ENCODE results near the gene RASD2.

The RASD2 gene

DNA sequence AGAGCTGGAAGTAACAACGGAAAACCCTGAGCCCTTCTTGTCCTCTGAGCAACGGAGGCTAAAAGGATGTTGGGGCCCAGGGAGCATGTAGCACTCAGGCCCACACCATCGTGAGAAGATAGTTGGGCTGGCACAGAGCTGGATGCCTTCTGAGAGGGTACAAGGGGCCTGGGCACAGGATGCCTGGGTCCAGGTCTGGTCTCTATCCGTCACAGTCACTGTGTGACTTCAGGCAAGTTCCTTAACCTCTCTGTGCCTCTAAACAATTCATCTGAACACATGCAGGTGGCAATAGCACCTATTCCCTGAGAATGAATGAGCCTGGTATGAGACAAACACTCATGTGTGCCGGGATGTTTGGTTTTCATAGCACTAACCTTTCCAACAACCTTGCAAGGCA is 47.3 kb downstream of the RASD2 start:
- no peak for FAIRE-seq

GRCh38 chr22:35589071-35589755 is 48.6 kb downstream of the RASD2 start:
- no peak for FAIRE-seq

GRCh38 chr22:35589756-35590093 is 49.1 kb downstream of the RASD2 start:
- FAIRE-seq = no peak

DNA sequence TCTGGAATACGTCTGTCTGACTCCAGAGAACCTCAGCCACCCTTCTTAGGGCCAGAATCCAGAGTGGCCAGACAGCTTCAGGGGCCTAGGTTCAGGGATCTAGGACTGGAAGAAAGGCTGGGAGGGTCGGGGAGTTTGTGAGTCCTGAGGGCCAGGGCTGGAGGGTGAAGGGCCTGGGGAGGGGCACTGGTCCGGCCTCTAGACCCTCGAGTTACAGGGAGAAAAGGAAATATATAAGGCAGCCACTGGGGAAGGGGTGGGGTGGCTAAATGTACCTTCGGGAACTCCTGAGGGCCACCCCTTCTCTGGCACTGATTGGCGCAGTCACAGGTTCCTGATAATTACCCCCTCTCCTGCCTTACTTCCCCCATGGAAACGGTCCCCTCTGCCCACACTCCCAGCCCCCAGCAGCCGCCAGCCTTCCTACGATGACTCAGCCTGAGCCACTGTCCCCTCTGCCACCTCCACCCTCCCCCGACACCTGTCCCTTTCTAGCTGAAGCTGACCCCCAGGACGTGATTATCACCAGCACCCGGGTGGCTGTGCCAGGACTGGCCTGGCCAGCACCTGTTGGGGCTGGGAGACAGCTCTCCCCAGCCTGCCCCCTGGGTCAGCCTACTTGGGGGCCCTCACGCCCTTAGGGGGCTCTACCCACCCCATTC is 50.1 kb downstream of the RASD2 start:
- FAIRE-seq = no peak

DNA sequence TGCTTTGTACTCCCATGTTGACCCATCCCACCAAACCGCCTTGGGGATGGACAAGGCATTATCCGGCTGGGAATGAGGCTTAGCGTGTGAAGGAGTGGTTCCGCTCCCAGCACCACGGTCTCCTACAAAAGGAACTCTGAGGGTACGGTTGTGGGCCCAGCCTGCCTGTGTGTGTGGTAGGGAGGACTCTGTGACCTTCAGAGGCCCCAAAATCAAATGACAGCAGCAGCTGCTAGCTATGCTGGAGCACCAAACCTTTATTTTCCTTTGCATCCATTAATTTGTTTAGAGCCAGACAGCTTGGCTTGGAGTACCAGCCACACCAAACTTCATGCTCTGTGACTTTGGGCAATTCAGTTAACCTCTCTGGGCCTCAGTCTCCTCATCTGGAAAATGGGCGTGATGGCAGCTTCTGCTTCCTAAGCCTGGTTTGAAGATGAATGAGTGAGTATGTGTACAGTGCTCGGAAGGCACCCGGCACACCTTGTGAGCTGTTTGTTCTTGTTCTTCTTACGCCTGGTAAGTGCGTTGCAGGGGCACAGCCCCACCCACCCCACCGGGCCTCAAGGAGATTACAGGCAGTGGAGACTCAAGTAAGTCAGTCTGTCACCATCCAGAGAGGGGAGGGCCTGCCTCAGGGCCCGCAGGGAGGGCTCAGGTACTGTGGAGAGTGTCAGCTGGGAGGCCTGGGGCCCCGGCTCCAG is 51.2 kb downstream of the RASD2 start:
- FAIRE-seq = no peak

GRCh38 chr22:35592418-35592967 is 51.9 kb downstream of the RASD2 start:
- no peak for FAIRE-seq

DNA sequence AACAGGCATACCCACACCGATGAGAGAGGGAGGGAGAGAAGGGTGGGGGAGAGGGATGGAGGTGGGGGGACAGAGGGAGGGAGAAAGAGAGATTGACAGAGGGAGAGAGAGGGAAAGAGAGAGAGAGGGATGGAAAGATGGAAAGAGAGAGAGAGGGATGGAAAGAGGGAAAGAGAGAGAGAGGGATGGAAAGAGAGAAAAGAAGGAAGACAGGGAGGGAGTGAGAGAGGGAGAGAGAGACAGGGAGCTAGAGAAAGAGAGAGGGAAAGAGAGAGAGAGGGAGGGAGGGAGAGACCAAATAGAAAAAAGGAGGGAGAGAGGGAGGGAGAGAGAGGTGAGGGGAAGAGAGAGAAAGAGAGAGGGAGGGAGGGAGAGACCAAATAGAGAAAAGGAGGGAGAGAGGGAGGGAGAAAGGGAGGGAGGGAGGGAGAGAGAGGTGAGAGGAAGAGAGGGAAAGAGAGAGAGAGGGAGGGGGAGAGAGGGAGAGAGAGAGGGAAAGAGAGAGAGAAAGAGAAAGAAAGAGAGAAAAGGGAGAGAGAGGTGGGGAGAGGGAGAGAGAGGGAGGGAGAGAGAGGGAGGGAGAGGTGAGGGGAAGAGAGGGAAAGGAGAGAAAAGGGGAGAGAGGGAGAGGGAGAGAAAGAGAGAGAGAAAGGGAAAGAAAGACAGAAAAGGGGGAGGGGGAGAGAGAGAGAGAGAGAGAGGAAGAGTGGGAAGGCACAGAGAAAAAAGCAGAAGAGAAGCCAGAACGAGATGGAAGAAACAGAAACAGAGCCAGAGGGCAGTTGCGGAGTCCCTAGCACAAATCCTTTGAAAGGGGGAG is 52.6 kb downstream of the RASD2 start:
- FAIRE-seq = no peak

DNA sequence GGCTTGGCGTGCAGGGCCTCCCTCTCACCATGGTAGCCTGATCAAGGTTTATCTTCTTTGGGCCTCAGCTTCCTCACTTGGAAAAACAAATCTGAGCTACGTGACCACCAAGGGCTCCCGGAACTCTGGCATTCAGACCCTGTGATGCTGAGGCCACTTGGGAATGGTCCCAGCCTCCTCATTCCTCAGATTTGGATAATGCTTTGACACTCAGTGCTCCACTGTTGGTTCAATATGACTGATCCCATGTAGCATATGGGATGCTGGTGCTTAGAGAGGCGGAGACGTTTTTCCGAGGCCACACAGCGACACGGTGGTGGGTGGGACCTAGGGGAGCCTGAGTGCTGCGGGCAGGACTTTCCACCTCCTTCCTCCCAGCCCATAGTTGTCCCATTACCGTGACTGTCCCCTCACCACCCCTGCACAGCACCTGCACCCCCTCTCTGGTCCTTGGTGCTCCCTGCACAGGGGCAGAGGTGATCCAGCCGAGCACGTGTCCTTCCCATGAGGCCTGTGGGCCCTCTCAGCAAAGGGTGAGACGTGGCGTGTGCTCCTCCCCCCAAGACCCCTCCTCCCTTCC is 53.4 kb downstream of the RASD2 start:
- FAIRE-seq = no peak

DNA sequence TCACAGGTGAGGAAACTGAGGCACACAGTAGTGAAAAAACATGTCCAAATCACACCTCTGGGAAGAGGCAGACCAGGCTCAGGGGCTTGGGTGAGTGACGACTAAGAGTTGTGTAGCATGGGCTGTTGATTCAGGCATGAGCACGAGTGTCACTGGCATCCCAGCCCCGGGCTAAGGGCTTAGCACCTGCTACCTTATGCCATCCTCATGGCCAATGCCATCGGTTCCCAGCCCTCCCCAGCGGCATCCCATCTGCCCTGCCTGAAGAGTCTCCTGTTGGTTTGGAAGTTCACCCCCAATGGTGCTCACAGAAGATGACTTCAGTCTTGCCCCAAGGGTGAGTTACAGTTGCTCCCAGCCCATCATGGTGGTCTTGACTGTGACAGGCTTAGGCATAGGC is 54.1 kb downstream of the RASD2 start:
- FAIRE-seq = no peak

GRCh38 chr22:35596821-35597220 is 56.2 kb downstream of the RASD2 start:
- no peak for FAIRE-seq

DNA sequence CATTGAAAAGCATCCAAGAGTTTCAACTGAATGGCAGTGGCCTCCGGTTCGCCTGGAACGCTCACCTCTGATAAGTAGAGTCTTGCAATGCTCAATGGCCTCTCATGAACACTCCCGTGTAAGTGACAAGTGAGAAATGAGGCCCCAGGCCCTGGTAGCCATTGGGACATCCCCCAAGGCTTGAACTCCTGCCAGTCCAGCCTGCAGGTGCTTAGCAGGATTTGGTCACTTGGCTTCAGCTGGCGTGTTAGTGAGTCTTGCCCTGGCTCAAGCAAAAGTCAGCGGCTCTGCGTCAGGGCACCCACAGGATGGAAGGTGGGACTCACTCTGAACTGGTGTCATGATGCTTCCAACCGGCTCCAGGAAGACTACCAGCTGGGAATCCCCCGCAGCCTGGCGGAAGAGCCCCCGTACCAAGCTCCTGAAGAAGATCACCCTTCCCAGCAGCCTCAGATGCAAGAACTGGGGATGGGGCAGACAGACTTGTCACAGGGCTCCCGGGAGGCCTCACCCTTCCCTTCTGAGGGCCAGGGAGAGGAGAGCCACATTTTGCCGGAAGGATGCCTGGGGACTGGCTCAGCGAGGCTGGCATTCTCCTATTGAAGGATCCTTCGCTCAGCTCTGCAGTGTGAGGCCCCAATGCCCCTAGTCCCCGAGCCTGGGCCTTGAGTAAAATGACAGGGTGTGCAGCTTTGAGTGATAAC is 57.2 kb downstream of the RASD2 start:
- FAIRE-seq = no peak

DNA sequence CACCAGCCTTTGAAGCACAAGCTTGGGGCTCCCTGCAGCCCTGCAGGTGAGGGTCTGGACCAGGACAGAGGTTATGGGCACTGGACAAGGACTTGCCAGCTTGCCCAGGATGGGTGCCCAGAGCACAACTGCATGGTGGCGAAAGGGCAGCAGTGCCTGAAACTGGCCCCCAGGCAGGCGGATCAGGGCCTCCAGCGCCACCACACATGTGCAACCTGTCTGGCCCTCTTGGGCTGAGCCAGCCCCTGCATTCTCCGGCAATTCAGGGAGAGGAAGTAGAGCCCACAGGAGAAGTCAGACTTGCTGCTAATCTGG is 57.7 kb downstream of the RASD2 start:
- no peak for FAIRE-seq

DNA sequence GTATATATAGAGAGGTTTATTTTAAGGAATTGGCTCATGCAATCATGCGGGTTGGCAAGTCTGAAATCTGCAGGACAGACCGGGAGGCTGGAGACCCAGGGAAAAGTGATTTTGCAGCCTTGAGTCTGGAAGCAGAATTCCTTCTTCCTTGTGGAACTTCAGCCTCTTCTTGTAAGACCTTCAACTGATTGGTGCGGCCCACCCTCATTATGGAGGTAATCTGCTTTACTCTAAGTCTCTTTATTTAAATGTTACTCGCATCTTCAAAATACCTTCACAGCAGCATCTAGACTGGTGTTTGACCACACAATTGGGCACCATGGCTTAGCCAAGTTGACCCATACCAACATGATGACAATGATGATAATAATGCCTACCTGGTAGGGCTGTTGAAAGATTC is 58.7 kb downstream of the RASD2 start:
- FAIRE-seq = no peak

GRCh38 chr22:35600476-35600875 is 59.8 kb downstream of the RASD2 start:
- FAIRE-seq = no peak

DNA sequence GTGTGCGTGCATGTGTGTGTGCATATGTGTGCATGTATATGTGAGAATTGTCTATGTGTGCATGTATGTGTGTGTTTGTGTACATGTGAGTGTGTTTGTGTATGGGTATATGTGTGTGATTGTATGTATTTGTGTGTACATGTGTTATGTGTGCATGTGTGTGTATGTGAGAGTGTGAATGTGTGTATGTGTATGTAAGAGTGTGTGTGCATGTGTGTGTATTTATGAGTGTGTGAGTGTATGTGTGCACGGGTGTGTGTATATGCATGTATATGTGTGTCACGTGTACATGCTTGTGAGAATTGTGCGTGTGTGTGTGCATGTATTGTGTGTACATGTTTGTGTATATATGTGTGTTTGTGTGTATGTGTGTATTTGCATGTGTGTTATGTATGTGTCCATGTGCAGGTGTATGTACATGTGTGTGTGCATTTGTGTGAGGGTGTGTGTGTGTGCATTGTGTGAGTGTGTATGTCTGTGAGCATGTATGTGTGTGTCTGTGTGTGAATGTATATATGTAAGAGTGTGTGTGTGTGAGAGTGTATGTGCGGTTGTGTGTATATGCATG is 60.5 kb downstream of the RASD2 start:
- FAIRE-seq = no peak

GRCh38 chr22:35601743-35602615 is 61.3 kb downstream of the RASD2 start:
- FAIRE-seq = no peak

Data from TTC549 (cell line).